GM19372 (cell line): Measurements from ENCODE around the gene SORBS1.

Experiments used
- ATAC-seq: cut with Tn5 transposase; IDR thresholded peaks from one replicate; pipeline ENCODE4 v1.9.1; 2021; ENCODE audit warnings: mild to moderate bottlenecking, low read depth, moderate library complexity; ENCODE audit not compliant: unreplicated experiment

SORBS1 gene

DNA sequence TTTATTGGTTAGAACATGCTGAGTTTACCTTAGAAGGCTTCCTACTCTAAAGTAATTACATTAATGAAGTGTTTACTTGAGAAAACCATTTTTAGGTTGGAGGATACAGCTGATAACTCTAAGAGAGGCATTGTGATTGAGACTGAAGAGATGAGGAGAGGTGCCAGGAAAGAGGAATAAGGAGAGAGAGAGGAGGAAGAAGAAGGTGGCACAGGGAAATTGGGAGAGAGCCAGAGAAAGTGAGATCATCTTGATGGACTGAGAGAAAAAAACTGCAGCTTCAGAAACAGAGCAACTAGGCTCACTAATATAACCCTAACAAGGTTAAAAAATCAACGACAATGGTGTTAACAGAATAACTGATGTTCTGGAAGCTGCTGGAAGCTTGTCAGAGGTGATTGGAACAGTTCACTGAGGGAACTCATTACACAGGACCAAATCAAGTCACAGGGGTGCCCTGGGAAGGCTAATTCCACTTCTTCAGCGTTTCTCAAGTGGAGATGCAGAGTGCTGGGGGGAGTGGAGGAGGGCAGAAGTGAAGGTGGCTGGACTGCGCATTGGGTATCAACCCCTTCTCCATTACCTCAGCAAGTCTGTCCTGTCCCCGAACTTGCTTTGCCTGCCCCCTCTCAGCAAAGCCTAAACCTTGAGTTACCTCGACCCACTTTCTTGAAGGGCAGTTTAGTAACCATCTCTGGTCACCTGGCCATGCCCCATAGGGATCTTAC, 6.9 kb upstream of the SORBS1 start:
- no peak for ATAC-seq

DNA sequence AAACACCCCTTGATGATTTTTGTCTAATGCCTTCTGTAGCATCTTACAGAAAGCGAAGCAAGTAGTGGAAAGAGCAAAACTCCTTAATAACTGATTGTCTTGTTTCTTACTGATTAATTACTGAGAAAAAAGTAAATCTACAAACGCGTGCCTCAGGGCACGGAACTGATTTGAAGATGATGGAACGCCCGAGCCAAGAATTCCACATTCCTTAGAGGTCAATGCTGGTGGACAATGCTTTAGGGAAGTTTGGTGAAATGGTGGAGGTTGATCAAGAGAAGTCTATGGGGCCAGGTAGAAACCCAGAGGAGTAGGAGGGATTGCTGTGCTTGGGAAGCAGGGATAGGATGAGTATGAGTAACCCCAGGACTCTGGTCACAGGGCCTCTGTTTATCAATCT, 5.0 kb upstream of the SORBS1 start:
- no peak for ATAC-seq

DNA sequence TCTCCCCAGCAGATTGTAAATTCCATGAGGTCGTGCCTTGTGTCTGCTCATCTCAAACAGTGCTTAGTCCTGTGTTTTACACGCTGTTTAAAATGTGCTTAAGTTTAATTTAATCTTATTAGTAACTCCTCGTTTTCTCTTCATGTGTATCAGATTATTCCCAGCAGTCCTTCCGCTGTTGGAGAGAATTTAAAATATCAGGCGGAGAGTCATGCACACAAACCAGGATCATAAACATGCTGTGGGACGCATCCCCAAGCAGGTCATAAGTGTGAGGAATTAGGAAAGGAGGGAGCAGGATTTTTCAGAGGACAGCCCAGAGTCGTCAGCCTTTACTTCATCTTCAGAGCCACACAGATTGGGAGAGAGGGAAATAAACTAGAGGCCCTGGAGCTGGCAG, 4.2 kb upstream of the SORBS1 start:
- no peak for ATAC-seq

DNA sequence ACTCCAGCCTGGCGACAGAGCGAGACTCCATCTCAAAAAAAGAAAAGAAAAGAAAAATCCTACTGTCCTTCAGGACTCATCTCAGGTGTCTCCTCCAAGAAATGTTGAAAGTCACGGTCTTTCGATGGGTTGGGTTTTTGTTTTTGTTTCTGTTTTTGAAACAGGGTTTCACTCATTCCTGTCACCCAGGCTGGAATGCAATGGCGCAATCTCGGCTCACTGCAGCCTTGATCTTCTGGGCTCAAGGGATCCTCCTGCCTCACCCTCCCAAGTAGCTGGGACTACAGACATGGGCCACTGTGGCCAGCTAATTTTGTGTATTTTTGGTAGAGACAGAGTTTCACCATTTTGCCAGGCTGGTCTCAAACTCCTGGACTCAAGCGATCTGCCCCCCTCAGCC, 3.1 kb upstream of the SORBS1 start:
- ATAC-seq, result no peak

DNA sequence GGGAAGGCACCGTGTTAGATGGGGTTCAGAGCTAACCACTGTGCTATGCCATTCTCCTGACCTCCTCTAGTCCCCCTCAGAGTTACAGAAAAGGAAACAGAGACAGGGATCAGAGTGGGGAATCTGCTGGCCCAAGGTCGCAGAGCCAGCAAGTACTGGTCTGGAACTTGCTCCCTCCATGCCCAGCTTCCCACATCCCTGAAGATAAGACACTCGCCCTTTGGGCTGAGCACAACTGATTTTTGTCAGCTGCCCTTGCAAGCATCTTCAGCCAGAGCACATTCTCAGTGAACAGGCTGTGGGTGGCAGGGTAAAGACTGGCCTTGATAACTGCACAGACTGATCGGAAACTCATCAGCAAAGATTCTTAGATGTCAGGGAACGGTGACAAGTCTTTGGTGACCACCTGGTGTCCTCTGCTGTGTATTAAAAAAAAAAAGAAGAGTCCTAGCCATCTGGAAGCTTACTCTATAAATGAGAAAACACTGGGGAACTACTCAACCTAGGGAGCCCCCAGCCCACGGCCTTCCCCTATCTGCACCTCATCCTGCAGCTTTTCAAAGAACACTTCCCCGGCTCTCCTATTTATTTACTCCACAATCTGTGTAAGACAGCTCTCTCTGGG, 1.3 kb upstream of the SORBS1 start:
- ATAC-seq, result no peak

DNA sequence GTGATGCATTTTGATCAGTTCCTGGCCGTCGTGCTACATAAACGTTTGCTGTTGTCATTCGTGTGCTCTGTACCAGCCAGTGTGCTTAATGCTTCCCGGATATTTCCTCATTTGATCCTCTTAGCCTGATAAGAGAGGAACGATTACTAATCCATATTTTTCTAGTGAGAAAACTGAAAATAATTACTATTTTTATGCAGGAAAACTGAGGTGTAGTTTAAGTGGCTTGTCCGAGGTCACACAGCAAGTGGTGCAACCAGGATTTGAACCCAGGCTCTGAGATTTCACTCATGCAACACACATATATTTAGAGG, 650 bp upstream of the SORBS1 start:
- no peak for ATAC-seq

DNA sequence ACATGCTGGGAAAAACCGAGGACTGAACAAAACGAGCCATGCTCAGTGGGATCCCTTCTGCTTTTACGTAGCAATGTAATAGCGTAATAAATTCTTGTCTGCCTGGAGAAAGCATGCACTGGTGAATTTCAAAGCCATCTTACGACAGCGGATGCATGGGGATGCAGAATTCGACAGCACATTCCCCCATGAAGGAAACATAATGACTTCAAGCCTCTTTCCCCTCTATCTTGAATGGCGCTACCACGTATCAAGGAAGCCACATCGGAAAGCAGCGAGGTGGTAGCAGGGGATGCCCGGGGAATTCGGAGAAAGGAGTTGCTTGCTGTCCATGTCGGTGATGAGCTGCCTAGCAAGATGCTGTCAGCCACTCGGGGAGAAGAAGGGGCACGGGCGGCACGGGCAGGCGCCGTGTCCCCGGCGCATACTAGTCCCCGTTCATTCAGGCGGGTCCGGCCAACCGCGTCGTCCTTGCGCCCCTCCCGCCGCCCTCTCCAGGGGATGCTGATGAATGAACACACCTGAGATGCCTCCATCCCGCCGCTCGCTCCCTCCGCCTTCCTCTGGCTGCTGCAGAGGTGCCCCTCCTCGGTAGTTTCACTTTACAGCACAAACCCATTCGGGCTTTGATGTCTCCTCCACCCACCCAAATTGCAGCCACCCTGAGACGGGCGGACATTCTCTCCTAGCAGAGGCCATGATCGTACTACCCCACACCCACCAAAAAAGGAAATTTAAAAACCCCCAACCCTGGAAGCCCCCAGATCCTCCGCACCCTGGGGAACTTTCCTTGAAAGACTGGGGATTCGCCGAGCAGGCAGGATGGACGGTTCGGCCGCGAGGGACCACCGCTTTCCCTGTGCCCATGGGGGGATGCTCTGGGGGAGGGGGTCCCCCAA, 644 bp downstream of the SORBS1 start:
- ATAC-seq, result no peak

DNA sequence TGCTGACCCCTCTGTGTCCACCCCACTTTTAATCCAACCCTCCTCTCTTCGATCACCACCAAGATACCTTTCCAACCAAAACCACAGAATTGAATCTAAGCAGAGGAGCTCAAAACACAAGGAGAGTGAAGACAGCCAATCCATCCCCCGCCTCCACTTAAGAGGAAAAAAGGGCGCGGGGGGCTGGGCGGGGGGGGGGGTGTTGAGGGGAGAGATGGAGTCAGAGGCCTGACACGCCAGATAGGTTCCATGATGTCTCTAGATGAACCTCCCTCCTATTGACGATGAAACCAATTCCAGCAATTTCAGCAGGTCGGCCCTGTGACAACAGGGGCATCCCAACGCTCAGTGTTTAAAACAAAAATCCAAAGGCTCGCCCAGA, 1.3 kb downstream of the SORBS1 start:
- no peak for ATAC-seq

DNA sequence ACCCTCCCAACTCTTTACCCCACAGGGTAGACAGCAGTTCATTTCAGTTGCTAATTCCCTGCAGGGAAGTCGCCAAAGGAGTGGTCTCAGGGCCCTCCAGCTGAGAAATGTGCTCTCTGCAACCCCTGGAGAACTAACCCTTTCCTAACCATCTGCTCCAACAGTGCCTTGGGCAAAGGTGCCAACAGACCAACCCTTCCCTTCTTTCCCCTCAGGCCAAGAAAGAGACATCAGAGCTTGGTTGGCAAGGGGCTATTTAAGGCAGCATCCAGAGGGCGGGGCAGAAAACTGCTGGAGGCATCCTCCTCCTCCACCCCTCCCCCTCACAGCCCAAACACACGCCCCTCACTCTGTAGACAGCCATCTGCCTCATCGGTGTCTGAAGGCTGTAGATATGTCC, 1.7 kb downstream of the SORBS1 start:
- no peak for ATAC-seq

DNA sequence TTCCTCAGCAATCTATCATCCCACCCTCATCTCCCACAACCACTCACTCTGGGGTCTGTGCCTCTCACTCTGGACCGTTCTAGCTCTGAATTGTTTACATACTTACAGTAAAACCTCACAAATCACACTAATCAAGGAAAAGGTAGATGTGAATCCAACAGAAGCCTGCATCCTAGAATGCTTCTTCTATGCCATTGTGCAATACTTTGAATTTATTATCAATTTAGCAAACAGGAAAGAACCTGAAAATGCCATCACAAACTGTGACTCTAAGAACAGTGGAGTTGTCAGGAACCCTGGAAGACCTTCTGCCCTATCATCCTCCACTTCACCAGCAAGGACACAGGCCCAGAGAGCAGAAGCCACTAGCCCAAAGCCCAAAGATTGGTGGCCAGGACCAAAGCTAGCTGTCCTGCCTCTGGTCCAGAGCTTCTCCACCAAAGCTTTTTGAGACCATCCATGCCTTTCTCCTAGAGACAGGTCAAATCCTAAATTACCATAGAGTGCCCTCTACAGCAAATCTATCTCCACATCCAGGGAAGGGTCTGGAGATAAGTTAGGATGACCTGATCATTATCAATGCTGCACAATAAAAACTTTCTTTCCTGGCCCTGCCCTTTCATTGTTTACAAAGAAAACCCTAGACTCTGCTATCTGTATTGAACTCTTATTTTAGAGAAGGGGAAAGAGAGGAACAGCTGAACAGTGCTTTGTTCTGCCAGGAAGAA, 2.4 kb downstream of the SORBS1 start:
- ATAC-seq, result no peak

DNA sequence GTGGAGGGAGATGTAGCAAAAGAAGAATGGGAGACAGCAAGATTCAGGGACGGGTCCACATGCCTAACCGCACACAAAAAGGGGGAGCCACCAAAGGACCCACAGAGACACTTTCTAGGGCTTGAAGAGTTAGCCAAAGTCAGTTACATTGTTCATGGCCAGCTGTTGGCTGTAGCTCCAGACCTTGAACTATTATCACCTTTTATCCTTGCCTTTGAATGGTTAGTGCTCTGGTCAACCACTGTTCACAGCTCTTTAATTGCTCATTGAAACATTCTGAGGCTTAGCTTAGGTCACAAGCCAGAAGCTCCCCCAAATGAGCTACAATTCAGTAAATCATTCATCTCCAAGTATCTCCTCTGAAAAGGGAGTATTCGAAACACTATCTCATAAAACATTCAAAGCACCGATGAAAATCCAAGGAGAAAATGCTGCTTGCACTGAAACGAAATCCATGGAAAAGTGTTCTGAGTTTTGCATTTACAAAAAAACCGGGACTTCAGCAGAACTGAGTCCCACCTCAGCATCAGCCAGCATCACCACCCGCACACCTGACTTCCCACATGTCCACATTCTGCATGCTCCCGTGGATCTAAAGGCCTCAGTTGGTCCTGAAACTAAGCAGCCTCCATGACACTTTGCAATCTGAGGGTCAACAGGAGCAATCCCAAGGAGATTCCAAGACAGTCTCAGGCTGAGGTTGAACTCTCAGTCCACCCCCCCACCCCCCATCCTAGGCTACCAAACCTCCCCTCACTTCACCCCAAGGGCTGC, 4.0 kb downstream of the SORBS1 start:
- no peak for ATAC-seq

DNA sequence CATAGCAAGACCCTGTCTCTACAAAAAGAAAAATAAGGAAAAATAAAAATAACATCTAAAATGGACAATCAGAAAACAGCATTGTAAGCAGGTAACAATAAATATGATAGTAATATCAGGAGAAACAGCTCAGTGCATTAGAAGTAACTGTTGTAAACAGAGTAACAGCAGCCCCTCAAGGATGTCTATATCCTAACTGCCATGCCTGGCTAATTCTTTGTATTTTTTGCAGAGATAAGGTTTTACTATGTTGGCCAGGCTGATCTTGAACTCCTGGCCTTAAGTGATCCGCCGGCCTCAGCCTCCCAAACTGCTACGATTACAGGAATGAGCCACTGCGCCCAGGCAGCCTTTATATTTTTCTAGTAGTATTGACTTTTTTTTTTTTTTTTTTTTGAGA, 7.5 kb downstream of the SORBS1 start:
- no peak for ATAC-seq

DNA sequence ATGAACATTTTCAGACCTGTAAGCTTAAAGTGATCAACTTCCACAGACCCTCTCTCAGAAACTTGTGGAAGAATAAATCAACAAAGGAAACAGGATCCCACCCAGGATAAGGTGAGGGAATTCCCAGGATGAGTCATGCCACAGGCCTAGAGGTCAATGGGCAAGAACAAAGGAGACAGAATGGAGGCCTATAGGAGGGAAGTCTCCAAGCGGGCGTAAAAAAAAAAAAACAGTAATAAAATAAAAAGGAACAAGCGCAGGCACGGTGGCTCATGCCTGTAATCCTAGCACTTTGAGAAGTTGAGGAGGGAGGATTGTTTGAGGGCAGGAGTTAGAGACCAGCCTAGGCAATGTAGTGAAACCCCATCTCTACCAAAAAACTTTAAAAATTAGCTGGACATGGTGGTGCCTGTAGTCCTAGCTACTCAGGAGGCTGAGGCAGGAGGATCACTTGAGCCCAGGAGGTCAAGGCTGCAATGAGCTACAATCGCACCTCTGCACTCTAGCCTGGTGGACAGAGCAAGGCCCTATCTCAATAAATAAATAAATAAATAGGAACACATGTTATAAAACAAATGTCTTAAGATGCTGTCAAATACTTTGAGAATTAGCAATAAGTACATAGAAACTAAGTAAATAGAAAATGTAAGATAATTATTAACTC, 8.4 kb downstream of the SORBS1 start:
- ATAC-seq, result no peak

DNA sequence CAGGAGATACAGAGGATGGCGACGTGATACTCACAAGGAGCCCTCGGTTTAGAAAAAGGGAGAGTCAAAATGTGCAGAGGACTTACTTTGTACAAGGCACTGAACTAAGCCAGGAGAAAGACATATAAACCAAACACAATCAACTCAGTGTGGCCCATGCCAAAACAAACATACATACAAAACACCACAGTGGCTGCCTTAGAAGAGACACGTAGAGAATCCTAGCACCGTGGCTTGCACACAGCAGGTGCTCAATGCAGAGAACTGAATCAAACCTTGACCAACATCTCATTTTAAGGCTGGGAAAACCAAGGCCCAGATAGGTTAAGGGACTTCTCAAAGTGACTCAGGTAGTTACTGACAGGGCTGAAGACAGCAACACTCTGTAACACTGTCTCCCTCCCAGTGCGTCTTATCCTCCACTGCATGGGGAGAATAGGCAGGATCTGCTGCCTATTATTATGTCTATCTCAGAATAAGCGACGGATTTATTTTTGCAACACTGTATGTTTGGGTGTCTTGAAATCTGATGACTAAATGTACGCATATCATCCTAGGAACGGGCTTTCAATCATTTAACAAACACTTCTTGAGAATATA, 11.0 kb downstream of the SORBS1 start:
- ATAC-seq, result no peak

DNA sequence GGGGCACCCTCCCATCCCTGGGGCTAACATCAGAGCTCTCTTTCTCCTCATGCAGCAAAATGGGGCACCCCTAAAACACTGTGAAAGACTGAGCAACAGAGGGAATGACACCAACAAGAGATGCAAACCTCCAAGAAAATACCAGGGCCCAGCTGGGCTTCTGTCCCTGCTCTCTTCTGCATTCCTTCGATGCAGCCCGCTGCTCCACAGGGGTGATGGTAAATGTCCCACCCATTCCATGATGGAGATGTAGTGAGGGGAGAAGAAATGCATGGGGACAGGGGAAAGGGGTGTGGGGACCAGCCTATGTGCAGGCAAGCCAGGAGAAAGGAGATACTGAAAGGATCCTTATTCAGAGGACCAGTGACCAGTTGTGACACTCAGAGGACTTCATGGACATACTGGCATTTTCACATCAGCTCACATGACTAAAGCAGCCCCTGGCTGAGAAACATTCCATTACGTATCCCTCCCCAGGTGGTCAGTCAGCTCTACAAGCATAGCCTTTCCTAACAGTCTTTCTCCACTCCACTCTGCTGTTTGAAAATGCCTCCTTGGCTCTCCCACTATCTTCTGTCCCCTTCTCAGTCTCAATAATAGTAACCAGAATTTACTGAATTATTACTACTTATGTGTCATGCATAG, 13.3 kb downstream of the SORBS1 start:
- ATAC-seq, result no peak

DNA sequence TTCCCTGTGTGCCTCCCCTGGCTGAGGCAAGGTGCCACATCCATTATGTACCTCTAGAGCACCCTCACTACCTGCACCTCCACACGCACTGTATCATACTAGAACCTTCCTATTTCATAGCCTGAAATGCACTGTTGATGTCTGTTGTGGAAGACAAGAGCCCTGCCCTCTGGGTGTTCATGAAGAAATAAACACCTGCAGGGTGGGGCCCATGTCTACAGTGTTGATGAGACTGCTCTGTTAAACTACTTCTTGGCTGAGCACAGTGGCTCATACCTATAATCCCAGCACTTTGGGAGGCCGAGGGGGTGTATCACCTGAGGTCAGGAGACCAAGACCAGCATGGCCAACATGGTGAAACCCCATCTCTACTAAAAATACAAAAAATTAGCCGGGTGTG, 14.0 kb downstream of the SORBS1 start:
- no peak for ATAC-seq

DNA sequence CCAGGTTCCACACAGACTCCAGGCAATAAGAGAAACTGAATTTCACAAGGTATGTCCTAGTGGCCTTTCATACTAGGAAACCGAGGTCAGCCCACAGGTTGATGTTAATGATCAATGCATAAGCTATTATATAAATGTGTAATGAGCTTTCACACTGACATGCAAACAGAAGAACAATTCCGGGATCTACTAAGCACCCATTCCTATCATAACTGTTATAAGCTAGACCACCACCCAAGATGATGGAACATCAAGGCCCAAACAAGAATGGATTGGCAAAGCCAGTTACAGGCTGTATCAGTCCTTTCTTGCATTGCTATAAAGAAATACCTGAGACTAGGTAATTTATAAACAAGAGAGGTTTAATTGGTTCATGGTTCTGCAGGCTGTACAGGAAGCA, 15.2 kb downstream of the SORBS1 start:
- ATAC-seq, result no peak

DNA sequence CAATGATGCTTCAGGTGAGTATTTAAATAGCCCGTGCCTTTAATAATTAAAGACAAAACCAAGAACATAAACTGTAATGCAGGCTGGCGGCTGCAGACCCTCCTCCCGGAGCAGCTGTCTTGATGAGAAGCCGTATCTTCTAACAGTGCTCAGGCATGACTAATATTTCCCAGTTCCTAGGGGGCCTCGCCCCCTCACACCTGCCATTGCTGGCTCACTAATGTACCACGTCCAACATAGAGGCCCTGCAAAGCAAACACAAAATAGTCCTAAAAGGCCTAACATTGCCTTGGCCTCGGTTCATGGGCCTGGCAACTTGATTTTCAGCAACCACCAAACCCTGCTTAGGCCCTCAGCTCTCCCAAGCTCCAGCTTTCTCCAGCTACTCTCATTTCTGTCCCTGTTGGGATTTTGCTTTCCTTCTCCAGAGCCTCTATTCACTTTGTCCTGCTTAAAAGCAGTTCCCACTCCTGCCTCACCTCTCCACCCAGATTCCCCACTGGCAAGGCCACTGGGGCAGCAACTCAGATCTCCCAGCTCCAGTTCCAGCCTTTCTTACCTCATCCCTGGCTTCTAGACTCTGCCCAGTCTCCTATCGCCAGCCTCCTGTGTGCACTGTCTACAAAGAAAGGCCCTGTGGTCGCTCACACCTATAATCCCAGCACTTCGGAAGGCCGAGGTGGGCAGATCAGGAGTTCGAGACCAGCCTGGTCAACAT, 16.2 kb downstream of the SORBS1 start:
- no peak for ATAC-seq
